GM18951 (cell line): ENCODE data around the gene KAZN.

Experiments
- POLR2A ChIP-seq: IDR thresholded peaks from 4 replicates; pipeline ENCODE4 v1.6.1; 2011; ENCODE audit warnings: mild to moderate bottlenecking; ENCODE audit not compliant: insufficient read length, insufficient read depth; ENCODE audit errors: extremely low read depth
- in situ Hi-C: fragments of 300-500 bp; cut with MboI; formaldehyde crosslinking; loops from one replicate; pipeline ENCODE4 v1.12.0; 2022; ENCODE audit warnings: low sequenced_read_pairs, mixed read lengths, inconsistent platforms; ENCODE audit not compliant: unreplicated experiment

KAZN gene

GRCh38 chr1:14629363-14630014 is 31.0 kb downstream of the KAZN start:
- in situ Hi-C loops: no loop called here
- no peak for TF ChIP-seq POLR2A

- TF ChIP-seq POLR2A: no peak
- in situ Hi-C loops: no loop called here
Measured at GRCh38 chr1:14630986-14631385, 32.5 kb downstream of the KAZN start.

- in situ Hi-C loops: no loop called here
- no peak for TF ChIP-seq POLR2A
Measured at GRCh38 chr1:14631421-14631820, 32.9 kb downstream of the KAZN start.

GRCh38 chr1:14634486-14634885 is 36.0 kb downstream of the KAZN start:
- in situ Hi-C loops: no loop called here
- no peak for TF ChIP-seq POLR2A

- no peak for TF ChIP-seq POLR2A
- in situ Hi-C loops: no loop called here
Measured at GRCh38 chr1:14635421-14635820, 36.9 kb downstream of the KAZN start.

GRCh38 chr1:14636897-14637632 is 38.6 kb downstream of the KAZN start:
- no peak for TF ChIP-seq POLR2A
- in situ Hi-C loops: no loop called here

- no peak for TF ChIP-seq POLR2A
- in situ Hi-C loops: no loop called here
Measured at GRCh38 chr1:14639291-14640050, 41.0 kb downstream of the KAZN start.

GRCh38 chr1:14642712-14643111 is 44.2 kb downstream of the KAZN start:
- no peak for TF ChIP-seq POLR2A
- in situ Hi-C loops: no loop called here

- in situ Hi-C loops: no loop called here
- no peak for TF ChIP-seq POLR2A
Measured at GRCh38 chr1:14646973-14647372, 48.5 kb downstream of the KAZN start.

- in situ Hi-C loops: no loop called here
Measured at GRCh38 chr1:14647777-14648176, 49.3 kb downstream of the KAZN start.

GRCh38 chr1:14648391-14648790 is 49.9 kb downstream of the KAZN start:
- TF ChIP-seq POLR2A: no peak

More at GRCh38 chr1:14647777-14648176, 49.3 kb downstream of the KAZN start:
- TF ChIP-seq POLR2A: no peak

GRCh38 chr1:14648896-14649855 is 50.7 kb downstream of the KAZN start:
- in situ Hi-C loops: no loop called here
- no peak for TF ChIP-seq POLR2A

More at GRCh38 chr1:14648391-14648790, 49.9 kb downstream of the KAZN start:
- in situ Hi-C loops: no loop called here
